HepG2 (cell line): Measurements from ENCODE around the gene ZSCAN32. TPM values are rescaled to one million over a fixed set of nuclear protein-coding genes. Genes with fewer than 3 reads are reported as not detected.

ENCODE experiments used
- CHD2 ChIP-seq: IDR thresholded peaks from 2 replicates; pipeline ENCODE4 v1.6.1; 2011; ENCODE audit warnings: low read depth, low read length, improper control_type of control experiment
- CREBL2 ChIP-seq: sonication (generic); formaldehyde crosslinking; IDR thresholded peaks from 2 replicates; pipeline ENCODE4 v1.8.1; 2023; ENCODE audit warnings: missing genetic modification reagents, mild to moderate bottlenecking, borderline replicate concordance
- HOXA3 ChIP-seq: sonication (generic); formaldehyde crosslinking; IDR thresholded peaks from 2 replicates; pipeline ENCODE4 v1.5.0; 2020; ENCODE audit warnings: missing genetic modification reagents
- KAT8 ChIP-seq: IDR thresholded peaks from 2 replicates; pipeline ENCODE4 v1.6.1; 2016; ENCODE audit warnings: missing genetic modification reagents, missing compliant biosample characterization
- NR2C2 ChIP-seq: sonication (generic); formaldehyde crosslinking; IDR thresholded peaks from 2 replicates; pipeline ENCODE4 v1.4.0; 2020; ENCODE audit warnings: missing genetic modification reagents, mild to moderate bottlenecking, moderate library complexity, borderline replicate concordance
- PAXIP1 ChIP-seq: sonication (generic); formaldehyde crosslinking; conservative IDR thresholded peaks from 2 replicates; pipeline ENCODE4 v1.4.0; 2020; ENCODE audit warnings: mild to moderate bottlenecking, missing genetic modification reagents, moderate library complexity
- RCOR2 ChIP-seq: IDR thresholded peaks from 2 replicates; pipeline ENCODE4 v1.6.1; 2016; ENCODE audit warnings: missing biosample characterization, missing genetic modification reagents
- SIX1 ChIP-seq: sonication (generic); formaldehyde crosslinking; IDR thresholded peaks from 2 replicates; pipeline ENCODE4 v1.4.0; 2020; ENCODE audit warnings: missing genetic modification reagents, borderline replicate concordance
- TFE3 ChIP-seq: IDR thresholded peaks from 2 replicates; pipeline ENCODE4 v1.6.1; 2016
- YEATS4 ChIP-seq: sonication (generic); formaldehyde crosslinking; IDR thresholded peaks from 2 replicates; pipeline ENCODE4 v1.4.0; 2020; ENCODE audit warnings: missing genetic modification reagents, borderline replicate concordance
- ZBTB20 ChIP-seq: sonication (generic); formaldehyde crosslinking; IDR thresholded peaks from 2 replicates; pipeline ENCODE4 v1.8.1; 2023; ENCODE audit warnings: missing genetic modification reagents, low read depth, mild to moderate bottlenecking, borderline replicate concordance
- ZFX ChIP-seq: sonication (generic); formaldehyde crosslinking; IDR thresholded peaks from 2 replicates; pipeline ENCODE4 v1.4.0; 2020; ENCODE audit warnings: mild to moderate bottlenecking, low read depth, missing genetic modification reagents, moderate library complexity
- ZNF20 ChIP-seq: sonication (generic); formaldehyde crosslinking; IDR thresholded peaks from 2 replicates; pipeline ENCODE4 v1.4.0; 2020; ENCODE audit warnings: mild to moderate bottlenecking, moderate library complexity, missing genetic modification reagents
- ZNF260 ChIP-seq: sonication (generic); formaldehyde crosslinking; IDR thresholded peaks from 2 replicates; pipeline ENCODE4 v1.4.0; 2020; ENCODE audit warnings: missing genetic modification reagents, low read depth, mild to moderate bottlenecking, borderline replicate concordance
- ZNF605 ChIP-seq: sonication (generic); formaldehyde crosslinking; IDR thresholded peaks from 2 replicates; pipeline ENCODE4 v1.8.0; 2022; ENCODE audit warnings: mild to moderate bottlenecking, missing genetic modification reagents
- polyA plus RNA-seq, 8 experiments: library from polyadenylated mRNA; depleted of rRNA in 3 of 8; stranded (reverse) in 7 of 8; unstranded in 1 of 8; fragments of >200 nt; fragmentation: Illumina TruSeq in 4 of 8; extraction: Trizol in 4 of 8; gene quantifications; 2 replicates each; pipeline versions ENCODE4 v1.2.1 to v1.2.3, GENCODE V29; 2011 to 2016; ENCODE audit warnings: low read depth in 4 of 8, missing spikeins in 1 of 8, mixed read lengths in 1 of 8; ENCODE audit not compliant: insufficient read depth in 1 of 8
- total RNA-seq, 5 experiments: library from RNA; depleted of rRNA; stranded (reverse); fragments of >200 nt; fragmentation: Illumina TruSeq; extraction: Trizol; gene quantifications; 2 replicates each; pipeline ENCODE4 v1.2.3, GENCODE V29; 2016; ENCODE audit warnings: low read depth in 1 of 5
- TF ChIP-seq, protein P1 (sequence below): fragments of 450-650 bp; IDR thresholded peaks from 2 replicates; pipeline ENCODE4 v1.6.1; 2016
- TF ChIP-seq, protein P2 (sequence below): IDR thresholded peaks from 2 replicates; pipeline ENCODE4 v1.6.1; 2012; ENCODE audit warnings: low read depth, low read length, improper control_type of control experiment
- TF ChIP-seq, protein P3 (sequence below): sonication (generic); formaldehyde crosslinking; conservative IDR thresholded peaks from 2 replicates; pipeline ENCODE4 v1.4.0; 2020; ENCODE audit warnings: missing genetic modification reagents

Gene ZSCAN32
- total and polyA plus RNA-seq, 2 of the 13 experiments (the other 11 are each of a cell fraction or from before 2014, with no cell fraction given), result 10.7 to 12.8 TPM

GRCh38 chr16:3364774-3365427 is 35.9 kb downstream of the ZSCAN32 start (continued):
- TF ChIP-seq SIX1 (CRISPR knock-in tag), result no peak
- peak; percentile 76 for TF ChIP-seq KAT8 (CRISPR knock-in tag)
- TF ChIP-seq ZFX (CRISPR knock-in tag), result peak; percentile 83
- TF ChIP-seq ZNF260, result no peak
- TF ChIP-seq, protein P1, sequence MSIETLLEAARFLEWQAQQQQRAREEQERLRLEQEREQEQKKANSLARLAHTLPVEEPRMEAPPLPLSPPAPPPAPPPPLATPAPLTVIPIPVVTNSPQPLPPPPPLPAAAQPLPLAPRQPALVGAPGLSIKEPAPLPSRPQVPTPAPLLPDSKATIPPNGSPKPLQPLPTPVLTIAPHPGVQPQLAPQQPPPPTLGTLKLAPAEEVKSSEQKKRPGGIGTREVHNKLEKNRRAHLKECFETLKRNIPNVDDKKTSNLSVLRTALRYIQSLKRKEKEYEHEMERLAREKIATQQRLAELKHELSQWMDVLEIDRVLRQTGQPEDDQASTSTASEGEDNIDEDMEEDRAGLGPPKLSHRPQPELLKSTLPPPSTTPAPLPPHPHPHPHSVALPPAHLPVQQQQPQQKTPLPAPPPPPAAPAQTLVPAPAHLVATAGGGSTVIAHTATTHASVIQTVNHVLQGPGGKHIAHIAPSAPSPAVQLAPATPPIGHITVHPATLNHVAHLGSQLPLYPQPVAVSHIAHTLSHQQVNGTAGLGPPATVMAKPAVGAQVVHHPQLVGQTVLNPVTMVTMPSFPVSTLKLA, result peak; percentile 45
- TF ChIP-seq, protein P2, sequence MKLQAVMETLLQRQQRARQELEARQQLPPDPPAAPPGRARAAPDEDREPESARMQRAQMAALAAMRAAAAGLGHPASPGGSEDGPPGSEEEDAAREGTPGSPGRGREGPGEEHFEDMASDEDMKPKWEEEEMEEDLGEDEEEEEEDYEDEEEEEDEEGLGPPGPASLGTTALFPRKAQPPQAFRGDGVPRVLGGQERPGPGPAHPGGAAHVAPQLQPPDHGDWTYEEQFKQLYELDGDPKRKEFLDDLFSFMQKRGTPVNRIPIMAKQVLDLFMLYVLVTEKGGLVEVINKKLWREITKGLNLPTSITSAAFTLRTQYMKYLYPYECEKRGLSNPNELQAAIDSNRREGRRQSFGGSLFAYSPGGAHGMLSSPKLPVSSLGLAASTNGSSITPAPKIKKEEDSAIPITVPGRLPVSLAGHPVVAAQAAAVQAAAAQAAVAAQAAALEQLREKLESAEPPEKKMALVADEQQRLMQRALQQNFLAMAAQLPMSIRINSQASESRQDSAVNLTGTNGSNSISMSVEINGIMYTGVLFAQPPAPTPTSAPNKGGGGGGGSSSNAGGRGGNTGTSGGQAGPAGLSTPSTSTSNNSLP, result peak; percentile 94
- TF ChIP-seq ZNF20 (CRISPR knock-in tag), result no peak
- no peak for TF ChIP-seq ZBTB20 (CRISPR knock-in tag)
- TF ChIP-seq CREBL2, result 0 out of 2 replicates have a peak, but pooled peaks have one; percentile 14
- peak; percentile 62 for TF ChIP-seq YEATS4 (CRISPR knock-in tag)
- peak; percentile 90 for TF ChIP-seq ZNF605 (CRISPR knock-in tag)
- TF ChIP-seq NR2C2 (CRISPR knock-in tag), result peak; percentile 67
- 0 out of 2 replicates have a peak, but pooled peaks have one; percentile 17 for TF ChIP-seq PAXIP1 (CRISPR knock-in tag)
- TF ChIP-seq TFE3 (CRISPR knock-in tag), result 0 out of 2 replicates have a peak, but pooled peaks have one; percentile 39
- TF ChIP-seq, protein P3, sequence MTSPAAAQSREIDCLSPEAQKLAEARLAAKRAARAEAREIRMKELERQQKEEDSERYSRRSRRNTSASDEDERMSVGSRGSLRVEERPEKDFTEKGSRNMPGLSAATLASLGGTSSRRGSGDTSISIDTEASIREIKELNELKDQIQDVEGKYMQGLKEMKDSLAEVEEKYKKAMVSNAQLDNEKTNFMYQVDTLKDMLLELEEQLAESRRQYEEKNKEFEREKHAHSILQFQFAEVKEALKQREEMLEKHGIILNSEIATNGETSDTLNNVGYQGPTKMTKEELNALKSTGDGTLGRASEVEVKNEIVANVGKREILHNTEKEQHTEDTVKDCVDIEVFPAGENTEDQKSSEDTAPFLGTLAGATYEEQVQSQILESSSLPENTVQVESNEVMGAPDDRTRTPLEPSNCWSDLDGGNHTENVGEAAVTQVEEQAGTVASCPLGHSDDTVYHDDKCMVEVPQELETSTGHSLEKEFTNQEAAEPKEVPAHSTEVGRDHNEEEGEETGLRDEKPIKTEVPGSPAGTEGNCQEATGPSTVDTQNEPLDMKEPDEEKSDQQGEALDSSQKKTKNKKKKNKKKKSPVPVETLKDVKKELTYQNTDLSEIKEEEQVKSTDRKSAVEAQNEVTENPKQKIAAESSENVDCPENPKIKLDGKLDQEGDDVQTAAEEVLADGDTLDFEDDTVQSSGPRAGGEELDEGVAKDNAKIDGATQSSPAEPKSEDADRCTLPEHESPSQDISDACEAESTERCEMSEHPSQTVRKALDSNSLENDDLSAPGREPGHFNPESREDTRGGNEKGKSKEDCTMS (CRISPR knock-in tag), result no peak
- peak; percentile 81 for TF ChIP-seq HOXA3 (CRISPR knock-in tag)
- peak; percentile 70 for TF ChIP-seq CHD2
- TF ChIP-seq RCOR2 (CRISPR knock-in tag), result 0 out of 2 replicates have a peak, but pooled peaks have one; percentile 27
